GM13976 (cell line): ENCODE measurements around the gene EXOC3L4.
A peak's percentile ranks its signal among the peaks of the same experiment; 100 is the strongest.

Source experiments
- DNase-seq: peaks from one replicate; pipeline ENCODE4 v3.0.0; 2012; ENCODE audit warnings: low spot score
- CTCF ChIP-seq: IDR thresholded peaks from 2 replicates; pipeline ENCODE4 v1.5.1; 2012; ENCODE audit warnings: borderline replicate concordance, mild to moderate bottlenecking; ENCODE audit not compliant: insufficient read depth; ENCODE audit errors: extremely low read depth, missing control alignments, control extremely low read depth
- in situ Hi-C: fragments of 300-500 bp; cut with MboI; formaldehyde crosslinking; loops from one replicate; pipeline ENCODE4 v1.12.0; 2022; ENCODE audit warnings: low sequenced_read_pairs, mixed read lengths, inconsistent platforms; ENCODE audit not compliant: unreplicated experiment

The EXOC3L4 gene

DNA sequence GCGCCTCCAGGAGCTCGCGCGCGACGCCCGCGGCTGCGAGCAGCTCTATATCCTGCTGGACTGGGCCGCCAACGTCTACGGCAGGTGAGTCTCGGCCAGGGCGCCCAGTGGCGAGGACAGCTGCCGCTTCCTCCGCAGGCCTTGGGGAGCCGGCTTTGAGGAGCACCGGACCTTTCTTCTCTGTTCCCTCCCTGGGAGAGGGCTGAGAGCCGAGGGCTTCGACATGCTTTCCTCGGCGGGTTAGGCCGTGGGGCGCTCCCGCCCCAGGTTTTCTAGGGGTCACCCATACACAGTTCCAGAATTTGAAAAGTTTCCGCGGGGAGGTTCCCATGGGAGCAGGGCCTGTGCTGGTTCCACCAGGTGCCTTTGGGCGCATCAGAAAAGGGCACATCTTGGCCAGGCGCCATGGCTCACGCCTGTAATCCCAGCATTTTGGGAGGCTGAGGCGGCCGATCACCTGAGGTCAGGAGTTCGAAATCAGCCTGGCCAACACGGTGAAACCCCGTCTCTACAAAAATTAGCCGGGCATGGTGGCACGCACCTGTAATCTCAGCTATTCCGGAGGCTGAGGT is 8.2 kb downstream of the EXOC3L4 start:
- DNase-seq, result no peak
- in situ Hi-C loops, result no loop called here
- no peak for TF ChIP-seq CTCF

- in situ Hi-C loops, result no loop called here
- no peak for DNase-seq
- no peak for TF ChIP-seq CTCF
Observed at GRCh38 chr14:103103461-103104388, 9.2 kb downstream of the EXOC3L4 start.

DNA sequence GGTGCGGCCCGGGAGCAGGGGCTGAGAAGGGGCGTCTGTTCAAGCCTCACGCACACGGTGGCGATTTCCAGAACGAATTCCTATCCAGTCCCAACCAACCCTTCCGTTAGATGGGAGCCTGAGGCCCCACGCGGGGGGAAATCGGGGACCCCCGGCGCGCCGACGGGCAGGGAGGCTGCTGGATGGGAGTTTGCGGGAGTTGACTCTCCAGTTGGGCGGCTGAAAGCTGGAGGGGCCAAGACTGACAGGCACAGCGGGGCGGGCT is 9.8 kb downstream of the EXOC3L4 start:
- in situ Hi-C loops, result no loop called here
- no peak for DNase-seq
- TF ChIP-seq CTCF, result no peak

DNA sequence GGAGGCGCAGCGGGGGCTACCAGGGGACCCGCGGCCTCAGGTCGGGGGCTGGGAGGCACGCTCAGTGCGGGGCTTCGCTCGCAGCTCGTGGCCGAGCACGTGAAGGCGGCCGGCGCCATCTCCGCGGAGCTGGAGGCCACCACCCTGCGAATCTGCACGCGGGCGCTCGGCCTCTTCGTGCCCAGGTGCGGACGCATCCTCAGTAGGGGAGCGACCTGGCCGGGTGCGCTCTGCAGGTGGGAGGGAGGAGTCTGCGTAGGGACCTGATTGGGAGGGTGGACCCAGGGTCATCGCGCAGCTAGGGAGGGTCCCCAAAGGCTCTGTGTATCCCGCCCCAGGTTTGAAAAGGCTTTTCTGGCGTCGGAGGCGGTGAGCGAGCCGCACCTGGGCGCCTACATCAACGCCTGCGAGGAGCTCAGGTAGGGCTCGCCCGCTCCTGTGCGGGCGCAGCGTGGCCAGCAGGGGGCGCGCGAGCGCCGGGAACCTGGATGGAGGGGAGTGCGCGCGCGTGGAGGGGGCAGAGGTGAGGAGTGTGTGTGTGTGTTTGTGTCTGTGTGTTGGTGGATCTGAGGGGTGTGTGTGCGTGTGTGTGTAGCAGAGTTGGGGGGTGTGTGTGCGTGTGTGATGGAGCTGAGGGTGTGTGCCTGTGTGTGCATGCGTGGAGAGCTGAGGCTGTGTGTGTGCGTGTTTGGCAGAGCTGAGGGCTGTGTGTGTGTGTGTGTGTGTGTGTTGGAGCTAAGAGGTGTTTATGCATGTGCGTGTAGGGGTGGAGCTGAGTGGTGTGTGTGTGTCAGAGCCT is 10.3 kb downstream of the EXOC3L4 start:
- TF ChIP-seq CTCF, result peak; percentile 98
- DNase-seq, result peak; percentile 89
- in situ Hi-C loops, result loop anchor here (5.0 kb wide), 1 partner anchor 82 kb away; no protein-coding TSS in a partner anchor

GRCh38 chr14:103105580-103106150 is 11.1 kb downstream of the EXOC3L4 start:
- DNase-seq, result peak; percentile 63
- peak; percentile 18 for TF ChIP-seq CTCF
- in situ Hi-C loops, result loop anchor here (5.0 kb wide), 1 partner anchor 82 kb away; no protein-coding TSS in a partner anchor

DNA sequence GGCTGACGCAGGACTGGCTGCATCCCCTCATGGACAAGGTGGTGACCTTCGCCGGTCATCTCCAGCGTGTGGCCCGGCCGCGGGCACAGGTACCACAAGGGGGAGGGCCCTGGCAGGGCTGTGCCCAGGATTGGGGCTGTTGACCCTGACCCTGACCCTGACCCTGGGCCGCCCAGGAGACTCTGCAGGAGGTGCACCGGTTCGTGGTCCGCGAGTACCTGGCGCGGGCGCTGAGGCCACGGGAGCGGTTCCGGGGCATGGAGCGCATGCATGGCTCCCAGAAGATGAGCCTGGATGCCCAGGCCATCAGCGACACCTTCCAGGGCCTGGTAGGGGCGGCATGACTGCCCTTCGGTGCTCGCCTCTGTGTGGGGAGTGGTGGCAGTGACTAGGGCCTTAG is 12.9 kb downstream of the EXOC3L4 start:
- TF ChIP-seq CTCF, result no peak
- no peak for DNase-seq
- in situ Hi-C loops, result loop anchor here (5.0 kb wide), 1 partner anchor 80 kb away; no protein-coding TSS in a partner anchor
